GM21528 (cell line): ENCODE measurements around the gene GRID1.

Source experiments
- ATAC-seq: cut with Tn5 transposase; IDR thresholded peaks from one replicate; pipeline ENCODE4 v1.9.1; 2021; ENCODE audit warnings: mild to moderate bottlenecking, moderate library complexity; ENCODE audit not compliant: unreplicated experiment, low FRiP score

Gene GRID1

GRCh38 chr10:85665078-85665477 is 701.5 kb downstream of the GRID1 start:
- no peak for ATAC-seq

- no peak for ATAC-seq
Observed at GRCh38 chr10:85661123-85661522, 705.5 kb downstream of the GRID1 start.

GRCh38 chr10:85659331-85659730 is 707.3 kb downstream of the GRID1 start:
- ATAC-seq = no peak

GRCh38 chr10:85658518-85658917 is 708.1 kb downstream of the GRID1 start:
- no peak for ATAC-seq

GRCh38 chr10:85657476-85658113 is 709.0 kb downstream of the GRID1 start:
- no peak for ATAC-seq

- no peak for ATAC-seq
Observed at GRCh38 chr10:85655411-85655810, 711.2 kb downstream of the GRID1 start.

- no peak for ATAC-seq
Observed at GRCh38 chr10:85651497-85651882, 715.1 kb downstream of the GRID1 start.

- ATAC-seq = no peak
Observed at GRCh38 chr10:85650791-85651496, 715.7 kb downstream of the GRID1 start.

GRCh38 chr10:85649461-85649860 is 717.1 kb downstream of the GRID1 start:
- ATAC-seq = no peak

- no peak for ATAC-seq
Observed at GRCh38 chr10:85648279-85648754, 718.3 kb downstream of the GRID1 start.

- no peak for ATAC-seq
Observed at GRCh38 chr10:85647741-85648140, 718.9 kb downstream of the GRID1 start.

GRCh38 chr10:85645926-85646711 is 720.5 kb downstream of the GRID1 start:
- ATAC-seq = no peak

GRCh38 chr10:85645053-85645452 is 721.5 kb downstream of the GRID1 start:
- ATAC-seq = no peak

- no peak for ATAC-seq
Observed at GRCh38 chr10:85643845-85644525, 722.6 kb downstream of the GRID1 start.

- ATAC-seq = no peak
Observed at GRCh38 chr10:85643171-85643844, 723.3 kb downstream of the GRID1 start.

- no peak for ATAC-seq
Observed at GRCh38 chr10:85642421-85643170, 724.0 kb downstream of the GRID1 start.

- no peak for ATAC-seq
Observed at GRCh38 chr10:85642082-85642420, 724.5 kb downstream of the GRID1 start.

- ATAC-seq = no peak
Observed at GRCh38 chr10:85641479-85642009, 725.1 kb downstream of the GRID1 start.

- ATAC-seq = no peak
Observed at GRCh38 chr10:85638797-85639196, 727.8 kb downstream of the GRID1 start.
